Nephron (organoid): Measurements from ENCODE around the gene NKAIN1.
A peak's percentile ranks its signal among the peaks of the same experiment; 100 is the strongest.

Experiments
- H3K27ac Mint-ChIP-seq, 3 experiments: 2 replicates each; pipeline ENCODE4 v1.8.0; 2020; ENCODE audit warnings: mixed read lengths in 3 of 3, mild to moderate bottlenecking in 2 of 3, moderate library complexity in 1 of 3
- H3K27me3 Mint-ChIP-seq: 2 replicates; pipeline ENCODE4 v1.8.0; 2021; ENCODE audit warnings: low read depth, mild to moderate bottlenecking, moderate library complexity, mixed read lengths
- H3K36me3 Mint-ChIP-seq: 2 replicates; pipeline ENCODE4 v1.8.0; 2020; ENCODE audit warnings: low read depth, mixed read lengths
- H3K4me1 Mint-ChIP-seq: 2 replicates; pipeline ENCODE4 v1.8.0; 2020; ENCODE audit warnings: mixed read lengths
- H3K4me3 Mint-ChIP-seq, 3 experiments: 2 replicates each; pipeline ENCODE4 v1.8.0; 2020; ENCODE audit warnings: mild to moderate bottlenecking in 3 of 3, mixed read lengths in 3 of 3, moderate library complexity in 2 of 3
- H3K9me3 Mint-ChIP-seq: 2 replicates; pipeline ENCODE4 v1.8.0; 2020; ENCODE audit warnings: mixed read lengths
- CTCF ChIP-seq, 3 experiments: fragments of 200-600 bp; sonication (generic); IDR thresholded peaks; one replicate each; pipeline ENCODE4 v1.5.0; 2021; ENCODE audit warnings: antibody characterized with exemption in 3 of 3; ENCODE audit not compliant: unreplicated experiment in 3 of 3

The NKAIN1 gene

GRCh38 chr1:31163866-31164265 lies 75.8 kb downstream of the NKAIN1 start:
- no peaks in the 10 kb centered on the region for H3K27me3 Mint-ChIP-seq
- H3K4me3 Mint-ChIP-seq: no peak overlapping the region
- peaks cover 5% of the 10 kb centered on the region for H3K4me1 Mint-ChIP-seq
- H3K9me3 Mint-ChIP-seq: no peaks in the 10 kb centered on the region
- H3K36me3 Mint-ChIP-seq: no peaks in the 10 kb centered on the region
- TF ChIP-seq CTCF (IDR thresholded peaks at IDR 0.05; ENCODE audit: unreplicated experiment in 3 of 3): no peak
- no peak overlapping the region for H3K27ac Mint-ChIP-seq

- Mint-ChIP-seq H3K27me3 (no peaks in the 10 kb centered on the region), H3K9me3 (no peaks in the 10 kb centered on the region), H3K4me1 (peaks cover 5% of the 10 kb centered on the region), H3K27ac (no peak overlapping the region), H3K36me3 (no peaks in the 10 kb centered on the region), H3K4me3 (peak overlapping the region in 2 of 3 experiments; percentile 25 to 26)
- TF ChIP-seq CTCF (IDR thresholded peaks at IDR 0.05; ENCODE audit: unreplicated experiment in 3 of 3): no peak
These were observed 78.1 kb downstream of the NKAIN1 start for GRCh38 chr1:31161571-31161970.

- Mint-ChIP-seq H3K27me3 (no peaks in the 10 kb centered on the region), H3K4me1 (peaks cover 10% of the 10 kb centered on the region), H3K36me3 (no peaks in the 10 kb centered on the region), H3K9me3 (no peaks in the 10 kb centered on the region), H3K4me3 (peak overlapping the region in 1 of 3 experiments; percentile 24), H3K27ac (no peak overlapping the region)
- no peak for TF ChIP-seq CTCF (IDR thresholded peaks at IDR 0.05; ENCODE audit: unreplicated experiment in 3 of 3)
These were observed 79.6 kb downstream of the NKAIN1 start for GRCh38 chr1:31159869-31160611.

GRCh38 chr1:31159323-31159722 lies 80.4 kb downstream of the NKAIN1 start:
- no peaks in the 10 kb centered on the region for H3K36me3 Mint-ChIP-seq
- H3K27ac Mint-ChIP-seq: no peak overlapping the region
- H3K9me3 Mint-ChIP-seq: no peaks in the 10 kb centered on the region
- peaks cover 10% of the 10 kb centered on the region for H3K4me1 Mint-ChIP-seq
- H3K27me3 Mint-ChIP-seq: no peaks in the 10 kb centered on the region
- no peak for TF ChIP-seq CTCF (IDR thresholded peaks at IDR 0.05; ENCODE audit: unreplicated experiment in 3 of 3)
- no peak overlapping the region for H3K4me3 Mint-ChIP-seq

GRCh38 chr1:31155216-31155806 lies 84.4 kb downstream of the NKAIN1 start:
- peak overlapping the region; percentile 89 to 93 (median 91) for H3K4me3 Mint-ChIP-seq
- H3K4me1 Mint-ChIP-seq: peaks cover 4% of the 10 kb centered on the region
- peak in 2 of 3 experiments; percentile 9 to 34 for TF ChIP-seq CTCF (IDR thresholded peaks at IDR 0.05; ENCODE audit: unreplicated experiment in 3 of 3)
- no peaks in the 10 kb centered on the region for H3K27me3 Mint-ChIP-seq
- H3K27ac Mint-ChIP-seq: peak overlapping the region; percentile 89 to 98 (median 97)
- no peaks in the 10 kb centered on the region for H3K36me3 Mint-ChIP-seq
- H3K9me3 Mint-ChIP-seq: peaks cover 2% of the 10 kb centered on the region
